Subcutaneous adipose tissue (tissue), 4 donors: ENCODE measurements around the gene HS3ST2. TPM values are rescaled to one million over a fixed set of nuclear protein-coding genes. Genes with fewer than 3 reads are reported as not detected.

ENCODE experiments used
- total RNA-seq, 4 donors: library from RNA; depleted of rRNA; stranded (reverse); fragments of >200 nt; gene quantifications; one replicate each; pipeline ENCODE4 v1.1.0, GENCODE V29; 2016
- TF ChIP-seq, protein P1 (sequence below): fragments of 450-650 bp; IDR thresholded peaks from one replicate; pipeline ENCODE4 v1.5.1; 2016; ENCODE audit warnings: low read depth, mild to moderate bottlenecking, control low read depth, antibody characterized with exemption, moderate library complexity

The HS3ST2 gene
- total RNA-seq, 4 donors from 2014 or later = 4.7 to 12.2 (median 6.3) TPM

DNA sequence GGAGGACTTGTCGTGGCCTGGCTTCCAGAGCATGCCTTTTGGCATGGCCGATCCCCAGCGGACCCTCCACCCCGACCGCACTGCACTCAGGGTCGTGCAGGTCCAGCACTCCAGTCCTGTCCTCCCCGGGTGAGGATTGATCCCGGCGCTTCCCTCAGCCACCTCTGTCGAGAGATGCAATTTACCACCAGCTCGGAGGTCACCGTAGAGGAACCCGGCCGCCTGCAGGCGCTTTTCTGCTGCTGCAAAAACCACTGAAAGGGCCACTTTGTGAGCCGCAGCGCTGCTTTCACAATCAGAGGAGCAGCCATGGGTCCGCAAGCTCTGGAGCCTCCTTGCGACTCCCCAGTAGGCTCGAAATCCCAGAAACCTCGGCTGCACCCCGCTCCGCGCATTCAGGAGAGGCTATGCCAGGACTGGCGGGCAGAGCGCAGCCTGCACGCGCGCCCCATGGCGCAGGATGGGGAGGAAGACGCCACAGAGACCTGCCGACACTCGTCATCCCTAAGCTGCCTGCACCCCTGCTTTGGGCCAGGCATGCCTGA lies 134.2 kb downstream of the HS3ST2 start:
- TF ChIP-seq, protein P1, sequence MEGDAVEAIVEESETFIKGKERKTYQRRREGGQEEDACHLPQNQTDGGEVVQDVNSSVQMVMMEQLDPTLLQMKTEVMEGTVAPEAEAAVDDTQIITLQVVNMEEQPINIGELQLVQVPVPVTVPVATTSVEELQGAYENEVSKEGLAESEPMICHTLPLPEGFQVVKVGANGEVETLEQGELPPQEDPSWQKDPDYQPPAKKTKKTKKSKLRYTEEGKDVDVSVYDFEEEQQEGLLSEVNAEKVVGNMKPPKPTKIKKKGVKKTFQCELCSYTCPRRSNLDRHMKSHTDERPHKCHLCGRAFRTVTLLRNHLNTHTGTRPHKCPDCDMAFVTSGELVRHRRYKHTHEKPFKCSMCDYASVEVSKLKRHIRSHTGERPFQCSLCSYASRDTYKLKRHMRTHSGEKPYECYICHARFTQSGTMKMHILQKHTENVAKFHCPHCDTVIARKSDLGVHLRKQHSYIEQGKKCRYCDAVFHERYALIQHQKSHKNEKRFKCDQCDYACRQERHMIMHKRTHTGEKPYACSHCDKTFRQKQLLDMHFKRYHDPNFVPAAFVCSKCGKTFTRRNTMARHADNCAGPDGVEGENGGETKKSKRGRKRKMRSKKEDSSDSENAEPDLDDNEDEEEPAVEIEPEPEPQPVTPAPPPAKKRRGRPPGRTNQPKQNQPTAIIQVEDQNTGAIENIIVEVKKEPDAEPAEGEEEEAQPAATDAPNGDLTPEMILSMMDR = no peak

DNA sequence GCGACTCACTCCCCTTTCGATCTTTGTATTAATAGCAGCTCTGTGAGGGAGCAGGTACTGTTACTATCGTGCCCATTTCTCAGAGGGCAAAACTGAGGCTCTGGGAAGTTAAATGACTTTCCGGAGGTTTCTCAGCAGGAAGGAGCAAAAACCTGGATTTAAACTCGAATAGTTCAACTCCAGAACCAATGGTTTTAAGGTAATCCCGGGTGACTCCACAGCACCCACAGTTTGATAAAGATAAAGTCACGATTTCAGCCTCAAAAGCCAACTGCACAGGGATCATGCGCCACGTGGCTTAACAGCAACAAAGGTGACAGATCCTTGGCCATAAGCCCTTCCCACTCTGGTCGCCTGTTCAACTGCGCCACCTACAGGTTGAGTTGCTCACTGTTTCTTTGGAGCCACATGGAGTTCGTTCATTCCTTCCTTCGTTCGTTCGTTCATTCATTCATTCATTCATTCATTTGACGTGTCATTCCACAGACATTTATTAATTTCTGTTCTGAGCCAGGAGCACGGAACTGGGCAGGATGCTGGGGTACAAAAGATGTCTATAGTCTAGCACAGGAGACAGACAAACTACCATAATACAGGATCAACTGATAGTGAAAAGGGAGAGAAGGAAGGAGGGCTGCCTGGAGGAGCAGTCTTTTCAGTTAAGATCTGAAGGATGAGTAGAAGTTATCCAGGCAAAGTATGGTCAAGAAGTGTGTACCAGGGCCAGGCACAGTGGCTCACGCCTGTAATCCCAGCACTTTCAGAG lies 134.8 kb downstream of the HS3ST2 start:
- TF ChIP-seq, protein P1 = no peak

DNA sequence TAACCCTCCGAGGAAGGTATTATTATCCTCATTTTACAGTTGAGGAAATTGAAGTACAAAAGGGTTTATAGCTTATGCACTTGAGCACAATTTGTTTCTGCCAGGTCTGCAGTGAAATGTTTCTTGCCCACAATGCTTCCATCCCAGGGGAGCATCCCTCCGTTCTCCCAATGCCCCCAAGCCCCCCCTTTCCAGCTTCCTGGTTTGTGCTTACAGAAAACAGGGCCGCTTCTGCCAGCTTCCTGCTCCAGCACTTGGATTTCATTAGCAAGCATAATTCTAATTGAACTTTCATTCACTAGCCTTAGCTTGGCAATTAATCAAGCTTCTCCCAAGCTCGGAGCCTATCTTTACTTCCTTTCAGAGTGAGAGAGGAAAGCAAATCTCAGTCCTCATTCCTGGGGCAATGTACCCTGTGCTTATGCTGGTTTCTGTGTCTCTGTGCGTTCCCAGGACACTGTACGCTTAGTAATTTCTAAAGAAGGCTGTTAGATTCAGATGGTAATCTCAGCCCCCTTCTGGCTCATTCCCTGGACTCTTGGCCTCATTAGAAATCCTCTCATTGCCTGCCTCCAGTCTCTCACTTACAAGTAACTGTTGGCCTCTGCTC lies 141.6 kb downstream of the HS3ST2 start:
- TF ChIP-seq, protein P1 = no peak

DNA sequence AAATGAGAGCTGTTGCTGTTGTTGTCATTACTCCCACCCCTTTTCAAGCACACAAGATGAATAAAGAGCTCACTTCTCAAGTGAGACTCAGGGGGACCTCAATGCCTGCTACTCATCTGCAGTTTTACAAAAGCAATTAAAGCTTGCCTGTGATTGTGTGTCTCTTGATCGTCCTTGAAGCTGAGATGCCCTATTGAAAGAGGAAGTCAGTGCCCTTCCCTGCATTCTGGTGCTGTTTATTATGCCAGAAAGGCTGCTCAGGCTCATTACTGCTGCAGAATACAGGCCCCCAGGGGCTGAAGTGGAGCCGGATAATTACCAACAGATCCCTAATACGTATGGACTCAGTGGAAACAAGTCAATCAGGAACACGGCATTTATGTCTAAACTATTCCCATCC lies 147.2 kb downstream of the HS3ST2 start:
- TF ChIP-seq, protein P1 = no peak

DNA sequence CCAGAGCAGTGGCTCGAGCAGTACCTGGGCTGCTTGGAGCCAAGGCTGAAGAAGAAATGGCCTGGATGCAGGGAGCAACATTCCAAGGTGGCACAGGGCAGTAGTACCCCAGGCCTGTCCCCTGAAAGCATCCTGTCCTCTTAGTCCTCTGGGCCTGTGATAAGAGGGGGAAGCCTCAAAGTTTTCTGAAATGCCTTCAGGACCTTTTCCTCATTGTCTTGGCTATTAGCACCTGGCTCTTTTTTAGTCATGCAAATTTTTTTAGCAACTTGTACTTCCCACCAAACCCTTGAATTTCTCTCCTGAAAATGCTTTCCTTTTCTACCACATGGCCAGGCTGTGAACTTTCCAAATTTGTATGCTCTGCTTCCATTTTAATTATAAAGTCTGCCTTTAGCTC lies 148.9 kb downstream of the HS3ST2 start:
- TF ChIP-seq, protein P1 = no peak
